Large intestine (tissue), 3 donors: ENCODE results near the gene INO80E. TPM values are rescaled to one million over a fixed set of nuclear protein-coding genes. Genes with fewer than 3 reads are reported as not detected.
A peak's percentile ranks its signal among the peaks of the same experiment; 100 is the strongest.
"Not testable (repeated sequence)": the region's sequence is repeated elsewhere in the genome, so short reads cannot be mapped to it uniquely, and the experiment has no call there.

Experiments used
- DNase-seq, 2 donors: peaks; one replicate each; pipeline versions ENCODE4 v3.0.0 to v3.0.0-alpha.2; 2013
- H3K27ac ChIP-seq: one replicate; pipeline ENCODE4 v1.5.1; 2013; ENCODE audit warnings: low read length
- H3K27me3 ChIP-seq: 2 replicates; pipeline ENCODE4 v1.6.1; 2013; ENCODE audit warnings: low read length; ENCODE audit not compliant: control insufficient read depth, insufficient read depth
- H3K36me3 ChIP-seq: 2 replicates; pipeline ENCODE4 v1.6.1; 2013; ENCODE audit warnings: low read length; ENCODE audit not compliant: control insufficient read depth, insufficient read depth
- H3K4me1 ChIP-seq: one replicate; pipeline ENCODE4 v1.6.1; 2013; ENCODE audit warnings: low read length; ENCODE audit not compliant: control insufficient read depth, insufficient read depth
- H3K4me3 ChIP-seq: one replicate; pipeline ENCODE4 v1.5.1; 2013; ENCODE audit warnings: low read length
- H3K9me3 ChIP-seq: one replicate; pipeline ENCODE4 v1.6.1; 2013; ENCODE audit warnings: mild to moderate bottlenecking, low read depth, low read length, moderate library complexity; ENCODE audit not compliant: control insufficient read depth
- WGBS: methylation state at CpG from one replicate; pipeline ENCODE4 v1.1.5; 2013; ENCODE audit warnings: low lambda C conversion rate; ENCODE audit not compliant: insufficient coverage; 5-methylcytosine and 5-hydroxymethylcytosine counted together
- polyA plus RNA-seq: library from polyadenylated mRNA; unstranded; fragments of 120-200 nt; gene quantifications from one replicate; pipeline ENCODE4 v1.2.1, GENCODE V29; 2013

INO80E gene
- polyA plus RNA-seq, 1 donor = 60.5 TPM

DNA sequence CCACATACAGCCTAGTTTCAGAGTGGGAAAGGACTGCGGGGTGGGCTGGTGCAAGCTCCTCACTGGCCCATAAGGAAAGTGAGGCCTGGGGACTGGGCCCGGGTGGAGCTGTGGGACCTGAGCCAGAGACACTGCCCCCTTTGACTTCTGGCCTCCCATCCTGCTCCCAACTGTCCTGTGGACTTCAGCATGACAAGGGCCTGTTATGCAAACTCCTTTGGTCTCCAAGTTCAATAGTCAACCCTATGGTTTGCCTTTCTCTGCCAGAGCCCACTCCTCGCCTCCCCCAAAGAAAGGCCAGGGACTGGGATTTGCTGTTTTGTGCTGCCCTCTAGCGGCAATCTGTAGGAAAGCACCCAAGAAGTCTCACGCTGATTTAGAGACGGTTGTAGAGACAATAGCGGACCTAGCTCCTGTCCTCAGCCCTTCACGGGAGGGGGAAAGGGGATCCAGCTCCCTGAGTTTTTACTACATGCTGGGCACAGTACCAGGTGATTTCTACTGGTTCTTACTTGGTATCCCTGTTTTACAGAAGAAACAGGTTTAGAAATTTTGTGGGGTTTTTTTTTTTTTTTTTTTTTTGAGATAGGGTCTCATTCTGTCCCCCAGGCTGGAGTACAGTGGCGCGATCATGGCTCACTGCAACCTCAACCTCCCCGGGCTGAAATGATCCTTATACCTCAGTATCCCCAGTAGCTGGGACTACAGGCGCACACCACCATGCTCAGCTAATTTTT lies 36.2 kb downstream of the INO80E start:
- Histone ChIP-seq H3K4me3 (no peak overlapping the region), H3K27ac (no peak overlapping the region), H3K27me3 (peaks cover 60% of the 10 kb centered on the region), H3K9me3 (no peaks in the 10 kb centered on the region), H3K4me1 (no peaks in the 10 kb centered on the region), H3K36me3 (no peaks in the 10 kb centered on the region)
- DNase-seq = peak; percentile 27 to 35
- no CpG with 5 or more reads among the region's 12 CpGs for WGBS

DNA sequence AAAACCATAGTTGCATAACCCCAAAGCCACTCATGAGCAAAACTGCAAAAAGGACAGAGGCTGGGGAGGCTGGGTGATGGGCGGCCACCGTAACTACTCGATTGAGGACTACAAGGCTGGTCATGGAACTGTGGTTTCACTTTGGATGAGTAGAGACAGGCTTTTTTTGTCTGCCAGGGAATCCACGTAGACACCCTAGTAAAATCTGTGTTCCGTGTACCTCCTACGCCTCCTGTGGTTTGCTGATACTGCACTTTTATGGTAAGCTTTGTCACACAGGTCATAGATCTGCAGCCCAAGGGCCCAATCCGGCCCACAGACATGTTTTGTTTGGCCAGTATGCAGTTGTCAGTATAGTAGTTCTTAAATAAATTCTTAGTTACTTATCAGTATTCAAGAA lies 37.2 kb downstream of the INO80E start:
- H3K9me3 ChIP-seq = no peaks in the 10 kb centered on the region
- WGBS = no CpG with 5 or more reads among the region's 7 CpGs
- DNase-seq = no peak
- no peaks in the 10 kb centered on the region for H3K36me3 ChIP-seq
- no peak overlapping the region for H3K4me3 ChIP-seq
- H3K27me3 ChIP-seq = peaks cover 50% of the 10 kb centered on the region
- no peak overlapping the region for H3K27ac ChIP-seq
- no peaks in the 10 kb centered on the region for H3K4me1 ChIP-seq

DNA sequence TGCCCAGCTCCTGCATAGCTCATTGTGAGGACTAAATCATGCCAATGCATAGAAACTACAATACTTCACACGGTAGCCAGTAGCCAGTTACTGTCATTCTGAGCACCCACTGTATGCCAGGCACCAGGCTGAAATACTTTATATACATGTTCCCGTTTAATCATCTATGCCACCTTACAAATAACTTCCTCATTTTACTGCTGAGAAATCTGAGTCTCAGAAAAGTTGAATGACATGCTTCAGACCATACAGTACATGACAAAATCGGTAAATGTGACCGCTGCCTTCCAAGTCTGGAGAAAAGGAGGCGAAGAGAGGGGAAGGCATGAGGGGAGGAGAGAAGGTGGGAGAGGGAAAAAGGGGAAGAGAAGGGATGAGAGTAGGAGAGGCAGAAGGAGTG lies 44.2 kb downstream of the INO80E start:
- DNase-seq = no peak
- Histone ChIP-seq H3K4me1 (no peaks in the 10 kb centered on the region), H3K36me3 (no peaks in the 10 kb centered on the region), H3K4me3 (no peak overlapping the region), H3K9me3 (no peaks in the 10 kb centered on the region), H3K27ac (no peak overlapping the region), H3K27me3 (peaks cover 3% of the 10 kb centered on the region)
- WGBS = no CpG with 5 or more reads among the region's 5 CpGs

DNA sequence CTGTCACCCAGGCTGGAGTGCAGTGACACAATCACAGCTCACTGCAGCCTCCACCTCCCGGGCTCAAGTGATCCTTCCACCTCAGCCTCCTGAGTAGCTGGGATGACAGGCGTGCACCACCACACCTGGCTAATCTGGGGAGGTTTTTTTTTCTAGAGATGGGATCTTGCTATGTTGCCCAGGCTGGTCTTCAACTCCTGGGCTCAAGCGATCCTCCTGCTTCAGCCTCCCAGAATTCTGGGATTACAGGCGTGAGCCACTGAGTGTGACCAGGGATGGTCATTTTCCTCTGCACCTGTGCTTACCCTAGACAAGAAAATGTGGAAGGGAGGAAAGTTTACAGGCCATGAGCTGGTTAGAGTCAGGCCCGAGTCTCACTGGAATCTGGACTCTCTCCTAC lies 44.6 kb downstream of the INO80E start:
- not testable (repeated sequence) for DNase-seq, H3K4me3 ChIP-seq, H3K9me3 ChIP-seq, H3K36me3 ChIP-seq, H3K27me3 ChIP-seq, H3K4me1 ChIP-seq, H3K27ac ChIP-seq
- no CpG with 5 or more reads among the region's 5 CpGs for WGBS

DNA sequence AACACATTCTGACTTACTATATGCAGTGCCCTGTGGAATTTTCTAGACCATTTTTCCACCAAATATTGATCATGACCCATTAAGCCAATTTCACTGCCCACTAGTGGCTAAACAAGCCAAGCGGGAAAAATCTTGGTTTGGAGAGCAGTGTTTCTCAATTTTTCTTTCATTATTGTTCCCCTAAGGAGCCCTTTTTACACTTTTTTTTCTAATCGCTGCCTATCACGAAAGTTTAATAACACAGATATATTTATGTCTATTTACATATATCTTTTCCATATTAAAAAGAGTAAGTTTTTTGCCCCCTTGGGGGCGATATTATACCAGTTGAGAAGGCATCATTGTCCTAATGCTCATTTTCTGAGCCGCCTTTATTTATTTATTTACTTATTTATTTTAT lies 45.8 kb downstream of the INO80E start:
- no peaks in the 10 kb centered on the region for H3K9me3 ChIP-seq
- no peak overlapping the region for H3K27ac ChIP-seq
- no peaks in the 10 kb centered on the region for H3K36me3 ChIP-seq
- 46% methylated on average over 4 of the region's 5 CpGs for WGBS
- no peak overlapping the region for H3K4me3 ChIP-seq
- H3K4me1 ChIP-seq = no peaks in the 10 kb centered on the region
- DNase-seq = no peak
- H3K27me3 ChIP-seq = no peaks in the 10 kb centered on the region

DNA sequence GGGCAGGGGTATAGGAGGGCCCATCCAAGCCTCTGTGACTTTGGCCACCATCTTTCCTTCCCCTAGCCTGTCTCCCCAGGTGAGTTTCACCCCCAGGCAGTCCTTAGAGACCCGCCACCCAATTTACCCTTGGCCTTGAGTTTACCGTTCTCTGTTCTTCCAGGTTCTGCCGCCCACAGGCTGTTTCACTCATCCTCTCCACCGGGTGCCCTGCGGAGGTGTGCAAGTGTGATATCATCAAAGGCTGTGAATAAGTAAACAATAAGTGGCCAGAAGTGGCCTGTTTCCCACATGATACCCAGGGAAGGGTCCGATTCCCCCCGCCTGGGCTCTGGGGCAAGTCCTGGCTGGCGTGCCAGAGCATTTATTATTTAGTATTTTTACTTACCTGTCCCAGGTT lies 50.1 kb downstream of the INO80E start:
- H3K27ac ChIP-seq = no peak overlapping the region
- no peaks in the 10 kb centered on the region for H3K27me3 ChIP-seq
- no CpG with 5 or more reads among the region's 8 CpGs for WGBS
- no peaks in the 10 kb centered on the region for H3K9me3 ChIP-seq
- H3K4me3 ChIP-seq = no peak overlapping the region
- H3K4me1 ChIP-seq = no peaks in the 10 kb centered on the region
- no peak for DNase-seq
- H3K36me3 ChIP-seq = no peaks in the 10 kb centered on the region

DNA sequence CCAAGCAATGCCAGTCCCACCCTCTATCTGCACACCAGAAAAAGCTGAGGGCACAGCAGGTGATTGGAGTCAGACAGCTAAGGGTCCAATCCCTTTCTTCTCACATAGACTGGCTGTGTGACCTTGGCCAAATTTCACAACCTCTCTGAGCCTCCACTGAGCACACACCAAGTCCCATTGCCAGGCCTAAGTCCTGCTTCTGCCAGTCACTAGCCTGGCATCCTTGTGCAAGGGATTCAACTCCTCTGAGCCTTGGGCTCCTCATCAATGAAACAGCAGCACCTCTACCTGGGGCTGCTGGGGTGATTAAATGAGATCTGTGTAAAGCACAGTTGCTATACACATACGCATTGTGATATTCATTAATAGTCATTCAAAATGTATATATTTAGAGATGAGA lies 50.5 kb downstream of the INO80E start:
- no peaks in the 10 kb centered on the region for H3K4me1 ChIP-seq
- H3K4me3 ChIP-seq = no peak overlapping the region
- no peaks in the 10 kb centered on the region for H3K36me3 ChIP-seq
- H3K9me3 ChIP-seq = no peaks in the 10 kb centered on the region
- WGBS = no CpG with 5 or more reads among the region's 1 CpG
- DNase-seq = no peak
- H3K27ac ChIP-seq = no peak overlapping the region
- H3K27me3 ChIP-seq = no peaks in the 10 kb centered on the region

DNA sequence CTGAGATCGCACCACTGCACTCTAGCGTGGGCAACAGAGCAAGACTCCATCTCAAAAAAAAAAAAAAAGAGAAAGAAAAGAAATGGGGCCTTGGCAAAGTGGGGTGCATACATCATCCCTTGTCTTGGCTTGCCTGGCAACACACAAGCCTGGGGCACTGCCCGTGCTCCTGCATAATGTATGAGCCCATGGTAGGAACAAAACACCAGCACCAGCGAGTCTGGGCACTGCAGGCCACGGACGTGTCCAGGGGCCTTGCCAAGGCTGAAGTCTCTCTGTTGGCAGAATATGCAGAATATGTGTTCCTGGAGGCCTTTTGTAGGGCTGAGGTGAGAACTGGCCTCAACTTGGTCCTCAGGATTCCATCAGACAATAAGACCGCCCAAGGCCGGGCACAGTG lies 53.8 kb downstream of the INO80E start:
- no peak overlapping the region for H3K27ac ChIP-seq
- H3K9me3 ChIP-seq = no peaks in the 10 kb centered on the region
- H3K27me3 ChIP-seq = no peaks in the 10 kb centered on the region
- H3K4me3 ChIP-seq = no peak overlapping the region
- no peaks in the 10 kb centered on the region for H3K36me3 ChIP-seq
- WGBS = no CpG with 5 or more reads among the region's 8 CpGs
- H3K4me1 ChIP-seq = peaks cover 9% of the 10 kb centered on the region
- no peak for DNase-seq

DNA sequence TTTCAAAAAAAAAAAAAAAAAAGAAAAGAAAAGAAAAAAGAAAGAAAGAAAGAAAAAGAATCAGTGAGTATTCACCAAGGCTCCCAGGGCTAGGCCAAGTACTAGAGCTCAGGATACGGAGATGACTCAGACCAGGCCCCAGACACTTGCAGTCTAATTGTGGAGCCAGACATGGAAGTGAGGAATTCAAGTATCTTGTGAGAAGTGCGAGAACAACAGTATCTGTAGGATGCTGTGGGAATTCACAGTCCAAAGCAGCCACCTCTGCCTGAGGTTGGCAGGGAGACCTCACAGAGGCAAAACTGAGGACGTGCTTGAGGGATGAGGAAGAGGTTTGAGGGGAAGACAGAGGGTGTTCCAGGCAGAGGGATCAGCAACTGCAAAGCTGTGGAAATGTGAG lies 55.5 kb downstream of the INO80E start:
- peaks cover 9% of the 10 kb centered on the region for H3K4me1 ChIP-seq
- H3K36me3 ChIP-seq = no peaks in the 10 kb centered on the region
- H3K9me3 ChIP-seq = no peaks in the 10 kb centered on the region
- no peak overlapping the region for H3K27ac ChIP-seq
- H3K4me3 ChIP-seq = no peak overlapping the region
- DNase-seq = no peak
- H3K27me3 ChIP-seq = no peaks in the 10 kb centered on the region
- WGBS = no CpG with 5 or more reads among the region's 3 CpGs

DNA sequence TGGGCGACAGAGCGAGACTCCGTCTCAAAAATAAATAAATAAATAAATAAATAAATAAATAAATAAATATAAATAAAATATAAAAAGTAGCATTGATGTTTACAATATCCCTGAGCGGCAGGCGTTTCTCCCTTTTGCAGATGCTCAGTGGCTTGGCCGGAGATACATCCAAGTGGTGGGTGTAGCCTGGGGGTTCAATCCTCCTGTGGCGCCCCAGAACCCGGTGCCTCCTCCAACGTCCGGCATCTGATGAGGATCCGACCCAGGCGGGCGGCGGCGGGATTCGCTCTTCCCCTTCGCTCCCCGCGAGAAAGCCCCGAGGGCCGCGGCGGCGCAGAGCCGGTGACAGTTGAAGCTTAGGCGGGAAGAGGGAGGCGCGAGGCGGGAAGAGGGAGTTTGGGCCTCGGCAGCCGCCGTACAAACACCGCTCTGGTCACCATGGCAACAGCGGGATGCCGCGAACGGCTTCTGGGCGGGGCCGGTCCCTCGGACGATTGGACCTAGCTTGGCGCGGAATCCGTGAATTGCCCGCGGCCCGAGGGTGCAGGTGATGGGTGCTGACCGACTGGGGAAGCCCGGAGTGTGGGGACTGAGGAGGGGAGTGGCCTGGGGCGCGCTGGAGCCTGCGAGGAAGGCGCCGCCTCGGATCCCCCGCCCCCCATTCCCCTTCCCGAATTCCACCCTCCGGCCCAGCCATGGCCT lies 56.8 kb downstream of the INO80E start:
- H3K9me3 ChIP-seq = no peaks in the 10 kb centered on the region
- H3K4me1 ChIP-seq = peaks cover 9% of the 10 kb centered on the region
- no peak overlapping the region for H3K27ac ChIP-seq
- peak; percentile 82 to 90 for DNase-seq
- no CpG with 5 or more reads among the region's 58 CpGs for WGBS
- no peaks in the 10 kb centered on the region for H3K27me3 ChIP-seq
- H3K36me3 ChIP-seq = no peaks in the 10 kb centered on the region
- H3K4me3 ChIP-seq = peak overlapping the region; percentile 79
